Sigmoid colon (tissue), 4 donors: Measurements from ENCODE around the gene RAB27B.

Experiments
- CTCF ChIP-seq, 4 experiments: fragments of 450-650 bp in 3 of 4; fragments of 200-600 bp in 1 of 4; IDR thresholded peaks; one replicate each; pipeline ENCODE4 v1.5.1; 2016 to 2019; ENCODE audit warnings: antibody characterized with exemption in 4 of 4, mild to moderate bottlenecking in 3 of 4, moderate library complexity in 2 of 4
- EP300 ChIP-seq, 4 donors: sonication (generic); formaldehyde crosslinking; IDR thresholded peaks; one replicate each; pipeline ENCODE4 v1.6.1; 2017; ENCODE audit warnings: antibody characterized with exemption in 4 of 4
- POLR2A ChIP-seq, 2 donors: fragments of 450-650 bp; IDR thresholded peaks; one replicate each; pipeline ENCODE4 v1.6.1; 2016; ENCODE audit warnings: antibody characterized with exemption in 2 of 2, mild to moderate bottlenecking in 2 of 2, moderate library complexity in 2 of 2
- POLR2AphosphoS5 ChIP-seq, 4 donors: sonication (generic); formaldehyde crosslinking; IDR thresholded peaks; one replicate each; pipeline ENCODE4 v1.6.1; 2017; ENCODE audit warnings: antibody characterized with exemption in 4 of 4

GRCh38 chr18:54942569-54942968, 114.3 kb downstream of the RAB27B start:
- TF ChIP-seq CTCF (IDR thresholded peaks at IDR 0.05) (no peak), POLR2A (IDR thresholded peaks at IDR 0.05) (no peak), POLR2AphosphoS5 (IDR thresholded peaks at IDR 0.05) (no peak), EP300 (IDR thresholded peaks at IDR 0.05) (no peak)
